ENCODE data around the gene CEMIP2.

DNA sequence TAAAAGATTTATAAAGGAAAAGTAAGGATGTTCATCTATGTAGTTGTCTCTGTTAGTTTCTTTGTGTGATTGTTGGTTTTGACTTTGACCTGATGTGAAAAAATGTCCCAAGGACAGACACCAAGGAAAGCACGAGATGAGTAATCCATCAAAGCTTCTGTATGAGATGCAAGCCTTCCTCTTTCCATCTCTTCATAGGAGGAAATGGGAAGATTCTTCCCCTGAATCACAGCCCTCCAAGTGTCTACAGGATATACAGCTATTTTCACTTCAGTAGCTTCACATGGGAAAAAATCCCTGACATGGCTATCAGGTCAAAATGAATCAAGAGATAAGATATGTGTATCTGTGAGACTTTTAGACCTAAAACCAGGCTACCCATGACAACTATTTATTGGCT lies 29.0 kb upstream of the CEMIP2 start:
- TF ChIP-seq, protein P1, sequence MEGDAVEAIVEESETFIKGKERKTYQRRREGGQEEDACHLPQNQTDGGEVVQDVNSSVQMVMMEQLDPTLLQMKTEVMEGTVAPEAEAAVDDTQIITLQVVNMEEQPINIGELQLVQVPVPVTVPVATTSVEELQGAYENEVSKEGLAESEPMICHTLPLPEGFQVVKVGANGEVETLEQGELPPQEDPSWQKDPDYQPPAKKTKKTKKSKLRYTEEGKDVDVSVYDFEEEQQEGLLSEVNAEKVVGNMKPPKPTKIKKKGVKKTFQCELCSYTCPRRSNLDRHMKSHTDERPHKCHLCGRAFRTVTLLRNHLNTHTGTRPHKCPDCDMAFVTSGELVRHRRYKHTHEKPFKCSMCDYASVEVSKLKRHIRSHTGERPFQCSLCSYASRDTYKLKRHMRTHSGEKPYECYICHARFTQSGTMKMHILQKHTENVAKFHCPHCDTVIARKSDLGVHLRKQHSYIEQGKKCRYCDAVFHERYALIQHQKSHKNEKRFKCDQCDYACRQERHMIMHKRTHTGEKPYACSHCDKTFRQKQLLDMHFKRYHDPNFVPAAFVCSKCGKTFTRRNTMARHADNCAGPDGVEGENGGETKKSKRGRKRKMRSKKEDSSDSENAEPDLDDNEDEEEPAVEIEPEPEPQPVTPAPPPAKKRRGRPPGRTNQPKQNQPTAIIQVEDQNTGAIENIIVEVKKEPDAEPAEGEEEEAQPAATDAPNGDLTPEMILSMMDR (IDR thresholded peaks at IDR 0.05) = no peak
- no peak for TF ChIP-seq POLR2A (IDR thresholded peaks at IDR 0.05)

All from sigmoid colon (tissue), 3 donors.